Occipital lobe (tissue), 2 donors: ENCODE data around the gene FTH1. TPM values are rescaled to one million over a fixed set of nuclear protein-coding genes. Genes with fewer than 3 reads are reported as not detected.

Experiments
- DNase-seq: peaks from one replicate; lab custom pipeline; 2025; lab: John Stamatoyannopoulos, UW
- total RNA-seq: library from RNA; depleted of rRNA; stranded (reverse); fragments of >200 nt; gene quantifications from one replicate; pipeline ENCODE4 v1.2.3, GENCODE V29; 2014

FTH1 gene
- total RNA-seq, 1 donor from 2014 or later, result 252 TPM

DNA sequence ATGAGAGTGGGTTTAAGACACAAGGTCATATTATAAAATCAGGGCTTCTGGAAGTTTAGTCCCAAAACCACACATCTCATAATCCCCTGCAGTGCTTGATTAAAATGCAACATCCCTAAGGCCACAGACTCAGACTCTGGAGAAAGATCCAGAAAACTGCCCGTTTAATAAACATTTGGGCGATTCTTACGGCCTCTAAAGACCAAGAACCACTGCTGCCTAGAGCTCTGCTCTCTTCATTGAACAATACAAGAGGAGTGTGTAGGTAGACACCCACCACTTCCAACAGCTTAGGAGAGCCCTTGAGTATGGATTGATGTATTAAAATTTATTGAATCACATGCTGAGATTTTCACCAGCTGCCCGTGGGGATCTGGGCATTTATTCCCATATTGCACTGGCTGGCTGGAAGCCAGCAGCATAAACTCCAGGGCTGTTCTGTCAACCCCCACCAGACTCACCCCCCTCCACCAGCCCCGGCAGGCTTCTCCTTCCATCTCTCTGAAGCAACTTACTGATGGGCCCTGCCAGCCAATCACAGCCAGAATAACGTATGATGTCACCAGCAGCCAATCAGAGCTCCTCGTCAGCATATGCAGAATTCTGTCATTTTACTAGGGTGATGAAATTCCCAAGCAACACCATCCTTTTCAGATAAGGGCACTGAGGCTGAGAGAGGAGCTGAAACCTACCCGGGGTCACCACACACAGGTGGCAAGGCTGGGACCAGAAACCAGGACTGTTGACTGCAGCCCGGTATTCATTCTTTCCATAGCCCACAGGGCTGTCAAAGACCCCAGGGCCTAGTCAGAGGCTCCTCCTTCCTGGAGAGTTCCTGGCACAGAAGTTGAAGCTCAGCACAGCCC, 18.0 kb downstream of the FTH1 start:
- peak; percentile 88 for DNase-seq

GRCh38 chr11:61948505-61948904, 18.9 kb downstream of the FTH1 start:
- DNase-seq, result no peak

GRCh38 chr11:61947486-61948210, 19.8 kb downstream of the FTH1 start:
- peak; percentile 72 for DNase-seq

DNA sequence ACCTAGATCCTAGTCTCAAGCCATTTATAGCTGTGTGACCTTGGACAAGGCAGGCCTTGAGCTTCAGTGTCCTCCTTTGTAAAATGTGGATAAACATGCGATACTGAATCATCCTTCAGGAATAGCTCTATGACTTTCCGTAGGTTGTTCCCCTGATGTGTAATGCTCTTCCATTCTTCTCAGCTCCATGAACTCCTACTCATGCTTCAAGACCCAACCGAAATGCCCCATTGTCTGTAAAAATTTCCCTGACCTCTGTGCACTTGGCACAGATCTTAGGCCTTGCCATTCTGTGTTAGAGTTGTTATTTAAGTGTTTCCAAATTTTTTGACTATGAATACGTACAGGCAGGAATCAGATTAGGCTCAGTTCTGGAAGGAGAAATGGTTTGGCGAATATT, 20.5 kb downstream of the FTH1 start:
- DNase-seq, result no peak

DNA sequence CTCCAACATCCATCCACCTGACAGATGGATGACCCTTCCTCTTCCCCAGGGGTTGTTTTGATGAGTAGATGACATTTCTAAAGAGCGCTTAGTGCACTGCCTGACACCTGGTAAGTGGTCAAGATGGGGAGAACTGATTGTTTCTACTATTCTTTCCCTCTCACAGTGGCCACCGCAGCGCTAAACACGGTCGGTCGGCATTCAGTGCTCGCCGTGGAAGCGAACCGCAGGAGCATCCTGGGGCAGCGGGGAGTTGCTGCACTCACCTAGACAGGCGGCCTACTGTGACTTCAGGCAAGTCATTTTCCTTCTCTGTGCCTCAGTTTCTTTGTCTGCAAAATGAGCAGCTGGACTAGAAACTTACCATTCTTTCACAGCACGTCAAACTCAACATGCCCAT, 22.2 kb downstream of the FTH1 start:
- no peak for DNase-seq

- no peak for DNase-seq
Measured at GRCh38 chr11:61940466-61940865, 27.0 kb downstream of the FTH1 start.

DNA sequence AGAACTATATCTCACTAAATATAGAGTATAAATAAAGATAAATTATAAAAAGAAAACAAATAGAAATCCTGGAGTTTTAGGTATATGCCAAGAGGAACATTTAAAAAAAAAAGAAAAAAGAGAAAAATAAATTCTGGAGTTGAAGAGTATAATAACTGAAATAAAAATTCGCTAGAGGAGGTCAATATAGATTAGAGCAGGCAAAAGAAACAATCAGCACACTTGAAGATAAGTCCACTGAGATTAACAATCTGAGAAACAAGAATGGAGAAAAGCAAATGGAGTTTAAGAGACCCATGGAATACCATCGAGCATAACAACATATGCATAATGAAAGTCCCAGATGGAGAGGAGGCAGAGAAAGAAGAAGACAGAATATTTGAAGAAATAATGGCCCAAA, 31.6 kb downstream of the FTH1 start:
- DNase-seq, result no peak

- no peak for DNase-seq
Measured at GRCh38 chr11:61930933-61931332, 36.5 kb downstream of the FTH1 start.

DNA sequence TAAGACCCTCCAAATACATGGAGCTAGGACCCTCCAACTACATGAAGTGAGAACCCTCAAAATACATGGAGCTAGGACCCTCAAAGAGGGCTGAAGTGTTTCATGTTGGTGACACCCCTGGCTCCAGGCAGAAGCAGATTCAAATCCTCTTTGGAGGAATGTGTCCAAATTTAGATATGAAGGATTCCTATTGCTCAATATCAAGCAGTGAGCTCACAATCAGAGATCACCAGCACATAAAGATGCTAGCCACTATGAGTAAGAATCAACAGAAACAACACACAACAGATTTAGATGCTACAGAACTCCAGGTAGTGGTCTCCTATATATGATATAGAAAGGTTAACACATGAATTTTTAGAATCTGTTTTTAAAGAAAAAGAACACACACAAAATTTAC, 38.8 kb downstream of the FTH1 start:
- DNase-seq, result no peak

DNA sequence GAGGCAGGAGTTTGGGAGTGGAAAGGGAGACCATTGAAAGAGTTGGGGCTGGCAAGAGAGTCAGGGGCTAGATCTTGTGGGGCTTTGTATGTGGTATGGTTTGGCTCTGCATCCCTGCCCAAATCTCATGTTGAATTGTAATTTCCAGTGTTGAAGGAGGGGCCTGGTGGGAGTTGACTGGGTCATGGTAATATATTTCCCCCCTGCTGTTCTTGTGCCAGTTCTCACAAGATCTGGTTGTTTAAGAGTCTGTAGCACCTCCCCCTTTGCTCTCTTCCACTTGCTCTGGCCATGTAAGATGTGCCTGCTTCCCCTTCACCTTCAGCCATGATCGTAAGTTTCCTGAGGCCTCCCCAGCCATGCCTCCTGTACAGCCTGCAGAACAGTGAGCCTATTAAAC, 39.9 kb downstream of the FTH1 start:
- no peak for DNase-seq

DNA sequence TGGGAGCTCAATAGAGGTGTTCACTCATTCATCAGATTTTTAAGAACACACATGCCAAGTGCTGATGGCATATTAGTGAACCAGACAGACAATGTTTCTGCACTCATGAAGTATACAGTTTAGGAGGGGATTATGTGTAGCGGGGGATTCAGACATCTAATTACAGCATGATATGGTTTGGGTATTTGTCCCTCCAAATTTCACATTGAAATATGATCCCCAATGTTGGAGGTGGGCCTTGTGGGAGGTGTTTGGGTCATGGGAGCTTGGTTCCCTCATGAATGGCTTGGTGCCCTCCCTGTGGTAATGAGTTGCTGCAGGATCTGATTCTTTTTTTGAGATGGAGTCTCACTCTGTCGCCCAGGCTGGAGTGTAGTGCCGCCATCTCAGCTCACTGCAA, 41.2 kb downstream of the FTH1 start:
- no peak for DNase-seq

DNA sequence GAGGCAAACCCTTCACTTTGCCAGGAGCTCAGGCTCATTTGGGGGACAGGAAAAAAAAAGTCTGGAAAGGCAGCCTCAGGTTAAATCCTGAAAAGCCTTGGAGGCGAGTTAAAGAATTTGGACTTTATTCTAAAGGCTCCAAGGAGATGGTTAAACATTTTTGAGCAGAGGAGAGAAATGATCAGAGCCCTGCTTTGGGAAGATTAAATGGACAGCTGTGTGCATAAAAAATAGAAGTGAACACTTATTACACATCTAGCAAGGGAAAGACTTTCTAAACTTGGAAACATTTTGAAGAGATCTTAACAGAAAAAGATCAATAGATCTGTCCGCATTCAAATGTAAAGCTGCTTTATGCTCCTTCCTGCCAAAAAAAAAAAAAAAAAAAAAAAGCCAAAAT, 41.7 kb downstream of the FTH1 start:
- DNase-seq, result no peak

- no peak for DNase-seq
Measured at GRCh38 chr11:61924064-61924455, 43.4 kb downstream of the FTH1 start.

- DNase-seq, result no peak
Measured at GRCh38 chr11:61923166-61924063, 44.0 kb downstream of the FTH1 start.

DNA sequence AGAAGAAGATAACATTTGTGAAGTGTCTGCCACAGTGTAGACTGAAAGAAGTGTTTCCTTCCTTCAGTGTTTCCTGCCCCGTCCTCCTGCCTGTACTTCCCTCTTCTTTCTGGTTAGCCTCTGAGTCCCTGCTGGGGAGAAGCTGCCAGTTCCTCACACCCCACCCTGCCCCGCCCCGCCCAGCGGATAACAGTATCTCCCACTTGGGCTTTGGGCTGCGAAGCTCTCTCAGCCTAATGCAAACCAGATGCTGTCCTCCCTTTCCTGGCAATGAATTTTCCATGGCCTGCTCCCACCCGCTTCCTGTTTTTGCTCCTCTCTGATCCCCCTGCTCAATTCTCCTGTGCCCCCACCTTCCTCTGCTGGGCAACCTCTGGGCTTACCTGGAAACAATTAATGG, 44.9 kb downstream of the FTH1 start:
- DNase-seq, result no peak

GRCh38 chr11:61921446-61921845, 46.0 kb downstream of the FTH1 start:
- DNase-seq, result no peak

GRCh38 chr11:61919705-61920631, 47.5 kb downstream of the FTH1 start:
- no peak for DNase-seq

GRCh38 chr11:61918938-61919704, 48.3 kb downstream of the FTH1 start:
- no peak for DNase-seq

- no peak for DNase-seq
Measured at GRCh38 chr11:61918251-61918937, 49.0 kb downstream of the FTH1 start.
